ENCODE results near the gene KAT6B.

KAT6B gene

DNA sequence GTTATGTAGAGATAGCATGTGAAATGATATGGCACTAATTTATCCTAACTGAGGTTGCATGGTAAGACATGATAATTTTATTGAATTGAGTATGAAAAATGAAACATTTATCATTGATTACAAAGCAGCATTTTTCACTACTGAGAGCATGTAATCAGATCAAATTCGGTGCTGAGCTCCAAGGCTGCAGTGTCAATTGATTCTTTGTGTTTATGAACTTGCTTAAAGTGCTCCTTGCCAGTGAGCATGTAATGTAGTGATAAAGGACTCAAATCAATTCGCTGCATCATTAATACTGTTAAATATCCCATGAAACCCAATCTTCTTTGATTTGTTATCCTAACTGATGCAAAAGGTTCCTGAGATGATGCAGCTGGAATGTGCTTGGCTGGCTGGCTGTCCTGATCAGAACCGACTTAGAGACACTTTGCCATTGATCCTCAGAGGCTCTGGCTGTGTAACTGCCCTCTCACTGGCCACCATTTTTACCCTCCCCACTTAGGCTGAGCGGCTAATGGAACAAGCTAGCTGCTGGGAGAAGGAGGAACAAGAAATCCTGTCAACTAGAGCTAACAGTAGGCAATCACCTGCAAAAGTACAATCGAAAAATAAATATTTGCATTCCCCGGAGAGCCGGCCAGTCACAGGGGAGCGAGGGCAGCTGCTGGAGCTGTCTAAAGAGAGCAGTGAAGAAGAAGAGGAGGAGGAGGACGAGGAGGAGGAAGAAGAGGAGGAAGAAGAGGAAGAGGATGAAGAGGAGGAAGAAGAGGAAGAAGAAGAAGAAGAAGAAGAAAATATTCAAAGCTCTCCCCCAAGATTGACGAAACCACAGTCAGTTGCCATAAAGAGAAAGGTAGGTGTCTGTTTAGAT is 195.2 kb downstream of the KAT6B start:
- peak; percentile 39 for DNase-seq

DNA sequence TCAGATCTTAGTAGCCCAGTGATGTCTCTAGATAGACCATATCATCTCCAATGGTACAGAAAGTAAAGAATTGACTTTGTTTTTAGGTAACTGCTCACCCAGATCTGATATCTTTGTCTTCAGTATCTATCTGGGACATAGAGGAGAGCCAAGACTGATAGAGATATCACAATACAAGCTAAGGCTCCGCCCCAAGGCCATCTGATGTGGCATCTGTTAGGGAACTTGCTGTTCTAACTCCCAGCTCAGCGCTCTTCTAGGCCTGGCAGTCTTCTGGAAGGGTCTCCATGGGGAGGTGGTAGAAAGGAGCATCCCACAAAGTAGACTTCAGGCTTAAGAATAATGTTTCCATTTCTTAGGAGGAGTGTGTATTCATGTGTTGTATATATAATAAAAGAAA is 196.7 kb downstream of the KAT6B start:
- DNase-seq = no peak

DNA sequence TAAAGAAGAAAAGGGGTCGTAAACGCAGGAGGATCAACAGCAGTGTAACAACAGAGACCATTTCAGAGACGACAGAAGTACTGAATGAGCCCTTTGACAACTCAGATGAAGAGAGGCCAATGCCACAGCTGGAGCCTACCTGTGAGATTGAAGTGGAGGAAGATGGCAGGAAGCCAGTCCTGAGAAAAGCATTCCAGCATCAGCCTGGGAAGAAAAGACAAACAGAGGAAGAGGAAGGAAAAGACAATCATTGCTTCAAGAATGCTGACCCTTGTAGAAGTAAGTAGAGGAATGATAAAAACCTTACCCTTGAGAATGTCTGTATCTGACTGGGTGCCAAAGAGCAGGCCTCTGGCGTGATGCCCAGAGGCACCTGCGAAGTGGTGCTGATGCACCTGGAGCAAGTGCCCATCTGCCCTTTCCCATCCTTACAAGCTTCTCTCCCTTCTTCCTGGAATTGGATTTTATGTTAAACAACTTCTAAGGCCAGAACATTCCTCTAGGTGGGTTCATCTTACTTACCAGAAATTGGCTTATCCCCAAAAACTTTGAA is 198.6 kb downstream of the KAT6B start:
- DNase-seq = peak; percentile 4

DNA sequence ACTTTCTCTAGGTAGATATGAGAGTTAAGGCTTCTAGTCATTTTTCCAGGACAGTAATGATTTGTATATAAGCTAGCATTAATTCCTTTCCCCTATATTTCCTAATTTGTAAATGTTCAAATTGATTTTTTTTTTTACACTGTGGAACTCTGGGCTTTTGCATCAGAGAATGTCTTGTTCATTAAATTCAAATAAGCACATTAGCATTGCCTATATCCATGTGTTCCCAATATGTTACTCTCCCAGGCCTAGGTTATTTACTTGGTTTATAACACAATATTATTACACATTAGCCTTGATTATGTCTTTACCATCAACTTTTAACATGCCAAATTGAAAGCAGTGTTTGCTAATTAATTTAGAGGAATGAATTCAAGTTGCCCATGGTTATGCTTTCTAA is 201.6 kb downstream of the KAT6B start:
- no peak for DNase-seq

DNA sequence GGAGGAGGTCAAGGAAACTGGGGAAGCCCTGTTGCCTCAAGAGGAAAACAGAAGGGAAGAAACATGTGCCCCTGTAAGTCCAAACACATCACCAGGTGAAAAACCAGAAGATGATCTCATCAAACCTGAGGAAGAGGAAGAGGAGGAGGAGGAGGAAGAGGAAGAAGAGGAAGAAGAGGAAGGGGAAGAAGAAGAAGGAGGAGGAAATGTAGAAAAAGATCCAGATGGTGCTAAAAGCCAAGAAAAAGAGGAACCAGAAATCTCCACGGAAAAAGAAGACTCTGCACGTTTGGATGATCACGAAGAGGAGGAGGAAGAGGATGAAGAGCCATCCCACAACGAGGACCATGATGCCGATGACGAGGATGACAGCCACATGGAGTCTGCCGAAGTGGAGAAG is 202.3 kb downstream of the KAT6B start:
- no peak for DNase-seq

DNA sequence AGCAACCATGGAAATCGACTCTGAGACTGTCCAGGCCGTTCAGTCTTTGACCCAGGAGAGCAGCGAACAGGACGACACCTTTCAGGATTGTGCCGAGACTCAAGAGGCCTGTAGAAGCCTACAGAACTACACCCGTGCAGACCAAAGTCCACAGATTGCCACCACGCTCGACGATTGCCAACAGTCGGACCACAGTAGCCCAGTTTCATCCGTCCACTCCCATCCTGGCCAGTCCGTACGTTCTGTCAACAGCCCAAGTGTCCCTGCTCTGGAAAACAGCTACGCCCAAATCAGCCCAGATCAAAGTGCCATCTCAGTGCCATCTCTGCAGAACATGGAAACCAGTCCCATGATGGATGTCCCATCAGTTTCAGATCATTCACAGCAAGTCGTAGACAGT is 203.0 kb downstream of the KAT6B start:
- no peak for DNase-seq

DNA sequence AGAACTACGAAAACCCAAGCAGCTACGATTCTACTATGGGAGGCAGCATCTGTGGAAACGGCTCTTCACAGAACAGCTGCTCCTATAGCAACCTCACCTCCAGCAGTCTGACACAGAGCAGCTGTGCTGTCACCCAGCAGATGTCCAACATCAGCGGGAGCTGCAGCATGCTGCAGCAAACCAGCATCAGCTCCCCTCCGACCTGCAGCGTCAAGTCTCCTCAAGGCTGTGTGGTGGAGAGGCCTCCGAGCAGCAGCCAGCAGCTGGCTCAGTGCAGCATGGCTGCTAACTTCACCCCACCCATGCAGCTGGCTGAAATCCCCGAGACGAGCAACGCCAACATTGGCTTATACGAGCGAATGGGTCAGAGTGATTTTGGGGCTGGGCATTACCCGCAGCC is 203.5 kb downstream of the KAT6B start:
- no peak for DNase-seq

DNA sequence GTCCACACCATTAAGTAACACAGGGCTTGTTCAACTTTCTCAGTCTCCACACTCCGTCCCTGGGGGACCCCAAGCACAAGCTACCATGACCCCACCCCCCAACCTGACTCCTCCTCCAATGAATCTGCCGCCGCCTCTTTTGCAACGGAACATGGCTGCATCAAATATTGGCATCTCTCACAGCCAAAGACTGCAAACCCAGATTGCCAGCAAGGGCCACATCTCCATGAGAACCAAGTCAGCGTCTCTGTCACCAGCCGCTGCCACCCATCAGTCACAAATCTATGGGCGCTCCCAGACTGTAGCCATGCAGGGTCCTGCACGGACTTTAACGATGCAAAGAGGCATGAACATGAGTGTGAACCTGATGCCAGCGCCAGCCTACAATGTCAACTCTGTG is 204.0 kb downstream of the KAT6B start:
- no peak for DNase-seq

DNA sequence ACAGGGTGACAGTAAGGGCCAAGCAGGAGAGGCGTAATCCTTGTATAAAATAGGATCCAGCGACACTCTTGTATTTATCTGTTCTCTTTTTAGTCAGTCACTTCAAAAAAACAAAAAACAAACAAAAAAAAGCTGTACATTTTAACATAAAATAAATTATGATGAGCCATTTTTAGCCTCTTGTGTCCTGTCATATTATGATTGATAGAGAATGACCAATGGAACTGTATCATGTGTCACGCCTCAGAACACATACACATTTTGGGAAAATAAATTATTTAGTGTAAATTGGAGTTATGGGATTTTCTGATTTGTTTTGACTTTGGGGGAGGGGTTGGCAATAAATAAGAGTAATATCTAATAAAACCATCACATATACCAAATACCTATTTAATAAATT is 205.7 kb downstream of the KAT6B start:
- no peak for DNase-seq

DNA sequence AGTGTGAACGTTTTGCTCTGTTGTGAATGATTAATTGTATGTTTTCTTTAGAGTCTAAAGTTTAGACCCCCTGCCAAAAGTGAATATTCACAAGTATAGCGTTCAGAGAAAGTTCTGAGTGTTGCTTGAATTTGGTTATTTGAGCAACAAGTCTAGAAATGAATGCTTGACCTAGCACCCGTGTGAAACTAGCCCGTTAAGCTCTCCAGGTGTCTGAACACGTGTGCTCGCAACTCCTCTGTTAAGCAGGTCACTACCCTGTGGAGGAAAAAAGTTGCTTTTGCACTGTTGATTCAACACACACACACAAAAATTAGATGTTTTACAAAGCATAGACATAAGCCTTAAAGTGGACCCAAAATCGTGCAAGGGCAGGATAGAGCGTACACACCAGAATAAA is 206.4 kb downstream of the KAT6B start:
- DNase-seq = no peak

DNA sequence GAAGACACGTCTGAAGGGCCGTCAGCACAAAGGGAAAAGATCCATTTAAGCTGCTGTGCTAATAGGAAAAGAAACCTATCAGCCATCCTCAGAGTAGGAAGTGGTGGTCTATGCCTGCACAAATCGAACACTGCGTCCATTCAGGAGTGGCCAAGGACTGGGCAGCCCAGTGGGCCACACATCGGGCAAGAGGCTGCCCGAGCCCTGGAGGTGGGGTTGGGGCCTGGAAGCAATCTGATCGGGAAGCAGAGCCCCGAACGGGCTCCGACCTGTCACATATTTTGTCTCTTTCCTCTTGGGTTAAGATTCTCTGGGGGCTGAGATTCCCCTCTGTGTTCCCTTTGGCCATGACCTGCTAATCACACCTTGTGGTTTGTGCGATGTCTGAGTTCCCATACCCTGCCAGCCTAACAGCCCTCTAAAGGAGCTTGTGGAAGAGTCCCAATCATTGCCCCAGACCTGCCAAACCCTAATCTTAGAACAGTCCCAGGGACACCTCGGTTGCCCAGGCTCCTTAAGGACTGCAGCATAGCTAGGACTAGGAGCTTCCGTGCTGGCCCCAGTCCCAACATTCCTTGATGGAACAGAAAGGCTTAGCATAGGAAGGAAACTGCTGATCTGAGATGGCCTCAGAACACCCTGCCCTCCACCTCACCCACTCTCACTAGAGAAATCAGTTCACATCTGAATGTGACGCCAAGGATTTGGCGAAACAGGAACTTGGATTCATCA is 207.2 kb downstream of the KAT6B start:
- DNase-seq = no peak

DNA sequence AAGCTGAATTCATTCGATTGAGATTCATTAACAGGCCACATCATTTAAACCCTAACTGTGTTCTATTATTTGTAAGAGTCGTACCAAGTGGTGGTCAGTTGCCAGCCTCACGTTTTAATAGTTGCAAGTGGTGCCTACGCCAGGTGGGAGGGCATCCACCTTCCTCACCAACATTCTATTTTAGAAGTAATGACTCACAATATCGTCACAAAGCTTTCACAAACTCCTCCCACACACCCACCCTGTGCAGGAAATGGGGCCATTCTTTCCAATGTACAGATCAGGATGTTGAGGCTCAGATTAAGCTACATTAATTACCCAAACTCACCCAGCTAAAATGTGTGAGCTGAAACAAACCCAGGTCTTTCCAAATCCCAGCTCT is 207.7 kb downstream of the KAT6B start:
- DNase-seq = no peak

DNA sequence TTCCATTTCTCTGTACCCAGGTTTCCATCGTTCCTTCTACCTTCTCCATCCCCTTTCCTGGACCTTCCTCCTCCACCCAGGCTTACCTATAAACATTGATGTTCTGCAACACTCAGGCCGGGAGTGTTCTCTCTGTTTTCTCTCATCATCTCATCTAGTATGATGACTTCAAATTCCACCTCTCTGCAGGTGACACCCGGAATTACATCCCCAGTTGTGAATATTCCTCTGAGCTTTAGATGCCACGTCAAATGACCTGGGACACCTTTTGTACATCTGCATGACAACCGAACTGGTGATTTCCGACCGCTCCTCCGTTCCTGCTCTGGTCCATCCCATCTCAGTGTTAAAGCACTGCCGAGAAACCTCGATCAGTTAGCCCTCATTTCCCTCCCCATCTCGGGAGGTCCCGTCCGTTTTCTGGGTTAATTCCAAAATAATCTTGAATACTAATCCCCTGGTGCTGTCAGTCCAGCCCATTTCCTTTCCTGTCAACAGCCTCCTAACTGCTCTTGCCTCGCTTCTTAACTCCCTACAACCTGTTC is 208.4 kb downstream of the KAT6B start:
- DNase-seq = no peak

DNA sequence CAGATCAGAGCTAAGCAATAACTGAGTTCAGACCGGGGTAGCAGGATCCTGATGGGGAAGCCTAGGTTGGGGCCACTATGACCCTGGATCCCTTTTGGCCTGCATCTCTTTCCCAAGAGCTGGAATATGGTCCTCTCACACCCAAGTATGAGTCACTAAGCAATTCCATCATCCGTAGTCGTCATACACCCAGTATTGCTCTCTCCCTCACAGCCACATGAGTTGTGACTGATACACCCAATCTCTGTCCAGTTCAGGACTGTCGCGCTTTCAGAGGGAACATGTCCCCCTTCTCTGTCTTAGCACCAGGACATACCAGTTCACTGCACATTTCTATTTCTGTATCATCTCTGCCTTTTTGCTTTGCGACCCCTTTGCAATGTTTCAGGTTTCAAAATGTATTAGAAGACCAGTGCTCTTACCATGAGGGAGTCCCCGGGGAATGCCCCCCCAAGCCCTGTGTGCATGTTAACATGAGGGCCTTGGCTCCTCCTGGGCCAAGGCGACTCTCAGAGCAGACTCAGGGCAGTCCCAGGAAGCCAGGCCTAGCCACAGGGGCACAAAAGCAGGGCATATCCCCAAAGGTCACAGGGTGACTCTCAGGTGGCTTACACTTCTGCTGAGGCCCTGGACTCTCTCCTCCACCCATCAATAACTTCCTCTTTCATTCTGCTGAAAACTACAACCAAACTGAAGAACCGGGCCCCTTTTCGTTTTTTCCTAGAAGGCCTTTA is 209.7 kb downstream of the KAT6B start:
- DNase-seq = no peak

DNA sequence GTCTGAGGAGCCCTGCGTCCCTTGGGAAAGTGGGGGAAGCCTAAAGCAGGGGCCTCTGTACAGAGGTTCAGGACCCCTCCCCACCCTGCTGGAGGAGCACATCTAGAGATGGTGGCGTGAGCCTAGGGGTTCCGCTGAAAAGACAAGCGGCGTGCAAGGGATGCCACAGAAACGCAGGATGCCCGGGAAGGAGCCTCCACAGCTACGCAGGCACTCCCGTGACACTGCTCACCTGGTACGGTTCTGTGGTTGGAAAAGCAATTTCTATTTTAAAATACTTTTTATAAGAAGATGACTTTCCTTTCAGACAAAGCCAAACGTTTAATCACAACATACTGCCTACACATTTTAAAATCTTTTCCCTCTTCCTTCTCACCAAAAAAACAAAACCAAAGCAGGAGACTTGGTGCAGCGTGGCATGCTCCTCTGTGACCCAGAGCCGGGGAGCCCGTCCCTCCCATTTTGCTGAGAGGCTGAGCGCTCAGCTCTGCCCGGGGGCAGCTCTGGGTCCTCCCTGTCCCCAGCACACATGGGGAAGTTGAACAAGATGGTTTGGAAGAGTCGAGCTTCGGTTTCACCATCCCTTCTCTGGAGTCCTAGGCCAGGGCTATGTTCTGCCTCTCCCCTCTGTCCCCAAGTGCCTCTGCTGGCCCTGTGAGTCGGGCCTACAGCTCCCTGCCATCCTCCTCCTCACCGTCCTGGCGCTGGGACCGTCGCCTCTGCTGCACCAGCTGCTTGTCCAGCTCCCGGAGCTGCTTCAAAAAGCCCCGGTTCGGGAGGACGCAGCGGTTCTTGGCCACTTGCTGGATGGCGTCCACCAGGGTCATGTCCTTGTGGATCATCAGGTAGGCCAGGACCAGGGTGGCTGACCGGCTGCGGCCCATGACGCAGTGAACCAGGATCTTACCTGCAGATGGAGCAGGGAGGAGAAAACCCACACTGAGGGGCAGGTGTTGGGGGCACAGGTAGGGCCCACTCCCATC is 211.1 kb downstream of the KAT6B start:
- DNase-seq = no peak

DNA sequence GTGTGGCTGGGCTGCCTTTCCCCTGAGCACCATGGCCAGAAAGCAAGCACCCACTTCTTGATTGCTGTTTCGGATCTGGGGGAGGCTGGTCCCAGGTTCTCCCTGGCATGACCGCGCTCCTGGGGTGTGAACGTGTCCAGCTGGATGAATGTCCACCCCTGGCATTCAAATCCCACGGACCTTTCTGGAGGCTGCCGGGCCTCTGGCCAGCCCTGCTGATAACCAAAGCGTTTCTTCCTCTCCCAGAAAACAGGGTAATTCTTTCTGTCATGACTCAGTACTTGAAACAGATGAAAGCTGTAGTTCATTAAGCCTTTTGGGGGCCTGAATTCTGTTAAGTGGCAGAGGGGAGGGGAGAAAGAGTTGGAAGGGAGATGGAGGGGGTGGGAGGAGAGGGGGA is 211.9 kb downstream of the KAT6B start:
- no peak for DNase-seq

DNA sequence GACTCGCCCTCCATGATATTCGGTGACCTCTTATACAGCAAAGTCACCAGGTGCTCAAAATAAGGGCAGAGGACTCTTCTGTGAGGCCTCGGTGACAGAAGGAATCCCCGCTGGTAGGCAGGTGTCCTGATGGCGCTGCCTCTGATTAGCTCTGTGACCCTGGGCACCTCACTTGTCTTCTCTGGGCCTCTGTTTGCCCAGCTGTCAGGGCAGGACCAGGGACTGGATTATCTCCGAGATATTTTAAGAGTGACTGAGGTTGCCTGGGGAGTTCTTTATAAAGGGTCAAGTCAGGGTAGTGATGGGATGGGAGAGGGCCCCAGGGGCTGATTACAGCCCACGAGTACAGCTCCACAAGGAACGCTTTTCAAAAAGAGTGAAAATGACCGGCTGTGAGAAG is 214.2 kb downstream of the KAT6B start:
- DNase-seq = peak; percentile 32

DNA sequence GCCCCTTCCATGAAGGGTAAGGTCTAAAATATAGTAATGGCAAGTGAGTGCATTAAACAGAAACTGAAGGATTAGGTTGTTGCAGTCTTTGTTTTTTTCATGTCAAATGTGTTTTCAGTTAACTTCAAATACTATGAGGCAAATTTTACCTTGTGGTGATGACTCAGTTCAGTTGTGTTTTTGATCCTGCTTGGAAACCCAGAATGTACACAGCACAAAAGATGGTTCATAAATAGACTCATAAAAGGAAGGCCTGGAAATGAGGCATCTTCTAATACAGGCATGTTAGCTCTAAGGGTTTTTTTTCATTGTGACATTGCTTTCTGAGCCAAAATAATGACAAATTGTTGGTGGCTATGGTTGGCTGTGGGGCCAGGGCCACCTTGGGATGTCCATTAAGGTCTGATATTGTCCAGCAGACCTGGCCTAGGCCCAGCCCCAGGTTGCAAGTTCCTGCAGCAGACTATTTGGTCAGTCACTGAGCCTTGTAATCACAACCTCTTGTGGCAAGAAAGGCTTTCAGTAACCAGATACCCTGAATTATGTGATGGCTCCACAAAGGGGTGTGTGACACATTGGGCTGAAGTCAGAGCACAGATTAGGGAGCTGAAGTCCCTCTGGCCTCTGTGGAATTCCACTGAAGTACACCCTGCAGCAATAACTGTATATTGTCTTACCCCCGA is 216.0 kb downstream of the KAT6B start:
- DNase-seq = no peak

DNA sequence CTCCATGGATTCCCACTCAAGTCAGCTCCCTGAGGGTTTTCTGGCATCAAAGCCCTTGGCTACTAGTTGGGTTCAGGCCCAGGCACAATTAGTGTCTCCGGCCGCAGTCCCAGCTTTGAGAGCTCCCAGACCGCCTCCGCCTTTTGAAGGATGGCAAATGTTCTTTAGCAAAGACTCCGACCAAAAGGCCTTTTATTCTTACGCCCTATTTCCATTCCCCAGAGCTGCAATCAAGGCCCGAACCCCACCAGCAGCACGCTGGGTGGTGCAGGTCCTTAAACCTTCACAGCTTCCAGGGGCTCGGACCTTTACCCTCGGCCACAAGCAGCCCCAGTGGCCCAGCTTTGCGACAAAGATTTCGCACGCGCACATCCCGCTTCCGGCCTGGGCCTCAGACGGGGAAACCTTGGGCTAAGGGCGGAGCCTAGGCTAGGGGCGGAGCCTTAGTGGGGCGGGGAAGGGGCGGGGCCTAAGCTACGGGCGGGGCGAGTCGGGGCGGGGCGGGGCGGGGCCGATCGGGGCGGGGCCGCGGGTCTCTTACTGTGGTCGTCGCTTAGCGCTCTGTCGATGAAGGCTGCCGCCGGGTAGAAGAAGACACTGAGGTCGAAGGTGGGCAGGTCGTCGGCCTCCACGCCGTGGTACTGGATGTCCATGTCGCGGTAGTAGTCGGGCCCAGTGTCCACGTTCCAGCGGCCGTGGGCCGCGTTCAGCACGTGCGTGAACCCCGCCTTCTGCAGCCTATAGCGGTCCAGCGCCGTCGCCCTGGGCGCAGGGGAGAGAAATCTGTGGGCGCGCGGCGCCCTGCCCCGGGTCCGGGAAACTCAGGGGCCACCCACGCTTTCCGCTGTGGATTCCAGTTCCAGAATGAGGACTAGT is 217.1 kb downstream of the KAT6B start:
- DNase-seq = no peak

DNA sequence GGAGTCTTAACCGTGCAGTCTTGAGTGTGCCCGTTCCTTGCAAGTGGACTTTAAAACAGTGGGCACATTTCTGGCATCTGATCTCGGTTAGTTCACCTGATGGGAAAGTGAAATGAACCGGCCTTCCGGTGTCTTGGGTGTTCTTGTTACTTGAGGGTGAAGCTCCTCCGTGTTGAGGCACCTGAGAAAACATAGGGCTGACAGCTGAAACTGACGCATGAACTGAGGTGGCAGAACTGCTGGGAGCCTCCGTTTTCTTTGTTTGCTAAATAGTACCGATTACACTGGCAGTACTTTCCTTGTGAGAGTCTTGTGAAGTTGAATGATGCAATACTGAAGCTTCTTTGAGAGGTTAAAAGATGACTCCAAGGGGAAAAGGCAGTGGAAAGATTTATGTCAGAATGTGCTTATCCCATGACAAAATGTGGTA is 222.3 kb downstream of the KAT6B start:
- no peak for DNase-seq
